ENCODE data around the gene MRPL51.
"Not testable (repeated sequence)": the region's sequence is repeated elsewhere in the genome, so short reads cannot be mapped to it uniquely, and the experiment has no call there.

DNA sequence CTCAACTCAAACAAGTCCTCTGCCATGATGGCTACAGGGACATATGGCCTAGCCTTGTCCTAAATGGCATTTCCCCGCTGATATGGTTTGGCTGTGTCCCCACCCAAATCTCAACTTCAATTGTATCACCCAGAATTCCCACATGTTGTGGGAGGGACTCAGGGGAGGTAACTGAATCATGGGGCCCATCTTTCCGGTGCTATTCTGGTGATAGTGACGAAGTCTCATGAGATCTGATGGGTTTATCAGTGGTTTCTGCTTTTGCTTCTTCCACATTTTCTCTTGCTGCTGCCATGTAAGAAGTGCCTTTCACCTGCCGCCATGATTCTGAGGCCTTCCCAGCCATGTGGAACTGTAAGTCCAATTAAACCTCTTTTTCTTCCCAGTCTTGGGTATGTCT lies 26.3 kb downstream of the MRPL51 start:
- not testable (repeated sequence) for TF ChIP-seq CTCF (IDR thresholded peaks at IDR 0.05); POLR2A (IDR thresholded peaks at IDR 0.05); POLR2AphosphoS5 (IDR thresholded peaks at IDR 0.05); EP300 (IDR thresholded peaks at IDR 0.05; ENCODE audit: low read depth)
